ENCODE results near the gene MAP7D2.
"Not testable (repeated sequence)": the region's sequence is repeated elsewhere in the genome, so short reads cannot be mapped to it uniquely, and the experiment has no call there.

Gene MAP7D2

DNA sequence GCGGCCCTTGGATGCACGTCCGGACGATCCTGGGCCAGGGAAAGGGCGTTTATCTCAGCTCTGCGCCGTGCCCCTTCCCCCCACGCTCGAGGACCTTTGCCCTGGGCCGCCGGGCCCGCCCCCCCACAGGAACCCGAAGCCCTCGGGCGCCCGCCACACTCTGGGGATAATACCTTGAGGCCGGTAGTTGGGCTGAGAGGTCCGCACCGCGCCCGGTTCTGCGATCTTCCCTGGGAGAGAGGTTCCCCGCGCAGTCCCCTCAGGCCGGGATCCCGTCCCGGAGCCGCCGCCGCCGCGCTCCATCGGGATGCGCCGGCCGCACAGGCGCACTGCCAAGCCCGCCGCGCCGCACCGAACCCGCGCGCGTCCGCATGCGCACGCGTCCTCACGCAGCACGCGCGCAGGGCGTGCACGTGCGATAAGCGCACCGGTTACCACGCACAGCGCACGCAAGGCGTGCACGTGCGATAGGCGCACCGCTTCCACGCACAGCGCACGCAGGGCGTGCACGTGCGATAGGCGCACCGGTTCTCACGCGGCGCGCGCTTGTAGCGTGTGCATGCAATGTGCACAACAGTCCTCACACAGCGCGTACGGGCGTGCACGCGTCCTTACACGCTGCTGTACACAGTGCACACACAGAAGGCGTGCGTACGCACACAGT is at the start of gene MAP7D2:
Gene MAP7D2 (minus strand): TSS at position 331 of the 664 bp plus-strand sequence. CDS start 28 bp downstream, at position 303.
- DNase-seq: no peak

- not testable (repeated sequence) for DNase-seq
These were observed 45.8 kb upstream of the MAP7D2 start for GRCh38 chrX:20162516-20162915.

DNA sequence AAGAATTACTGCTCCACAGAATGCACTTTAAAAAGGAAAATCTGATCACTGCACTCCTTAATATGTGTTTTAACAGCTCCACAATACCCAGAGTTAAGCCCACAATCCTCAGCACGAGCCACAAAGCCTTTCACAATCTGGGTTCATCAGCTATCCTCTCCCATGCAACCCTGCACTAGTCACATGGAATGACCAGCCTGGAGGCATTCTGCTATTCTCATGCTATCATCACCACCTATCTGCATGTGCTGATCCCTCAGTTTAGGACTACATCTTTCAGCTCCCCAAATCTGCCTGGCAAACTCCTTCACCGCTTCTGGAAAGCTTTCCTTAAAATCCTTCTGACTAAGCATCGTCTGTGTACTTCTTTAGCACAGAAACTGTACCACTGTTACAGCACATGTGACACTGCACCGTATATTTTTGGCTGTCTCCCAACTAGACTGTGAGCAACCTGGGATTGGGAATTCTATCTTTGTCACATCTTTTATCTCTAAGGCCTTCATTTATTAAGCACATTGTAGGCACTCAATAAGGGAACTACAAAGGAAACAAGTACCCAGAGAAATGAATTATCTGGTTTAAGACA is 43.2 kb upstream of the MAP7D2 start:
- DNase-seq: no peak

DNA sequence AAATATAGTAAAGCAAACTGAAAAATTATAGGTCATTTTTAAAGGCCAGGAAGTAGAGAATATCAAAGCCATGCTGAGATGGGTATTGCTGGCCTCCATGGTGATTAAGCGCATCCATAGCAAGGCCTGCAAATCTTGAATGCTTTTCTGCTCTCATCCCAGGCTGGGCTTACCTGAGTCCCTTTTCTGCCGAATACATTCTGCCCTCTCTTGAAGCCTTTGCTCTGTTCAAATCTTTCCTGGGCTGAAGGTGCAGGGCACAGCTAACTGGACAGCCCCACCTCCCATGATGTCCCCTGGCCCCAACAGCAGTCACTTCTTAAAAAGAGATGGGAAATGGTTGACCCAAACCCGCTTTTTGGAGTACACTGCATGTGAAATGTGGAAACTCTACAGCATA is 35.0 kb upstream of the MAP7D2 start:
- DNase-seq: no peak

- no peak for DNase-seq
These were observed 32.6 kb upstream of the MAP7D2 start for GRCh38 chrX:20149326-20149725.

DNA sequence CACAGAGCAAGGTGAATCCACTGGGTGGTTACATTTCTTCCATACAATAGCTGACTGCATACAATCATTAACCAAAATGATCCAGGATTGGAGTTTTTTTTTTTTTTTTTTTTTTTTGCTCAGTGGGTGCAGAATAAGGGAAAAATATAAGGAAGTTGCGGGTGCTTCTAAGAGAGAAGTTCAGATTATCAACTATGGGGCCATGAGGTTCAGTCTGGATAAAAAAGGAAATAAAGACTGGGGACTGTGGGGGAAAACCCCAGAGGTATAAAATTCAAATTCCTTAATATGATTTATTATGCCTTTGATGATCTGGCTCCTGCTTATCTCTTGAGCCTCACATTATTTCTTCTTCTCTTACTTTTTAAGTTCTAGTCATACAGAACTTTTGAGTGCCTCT is 30.9 kb upstream of the MAP7D2 start:
- DNase-seq: no peak

DNA sequence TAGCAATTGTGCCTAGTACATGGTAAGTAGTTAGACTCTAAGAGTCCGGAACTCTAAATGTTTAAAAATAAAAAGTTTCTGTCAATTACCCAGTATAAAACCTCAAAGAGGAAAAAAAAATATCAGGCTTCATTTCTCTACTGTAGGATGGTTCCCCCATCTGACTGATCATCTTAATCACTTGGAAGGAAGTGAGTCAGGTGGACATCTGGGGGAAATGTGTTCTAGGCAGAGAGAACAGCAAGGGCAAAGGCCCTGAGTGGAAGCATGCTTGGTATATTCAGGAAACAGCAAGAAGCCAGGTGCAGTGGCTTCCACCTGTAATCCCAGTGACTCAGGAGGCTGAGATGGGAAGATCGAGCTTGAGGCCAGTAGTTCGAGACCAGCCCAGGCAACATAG is 27.8 kb upstream of the MAP7D2 start:
- DNase-seq: no peak

- DNase-seq: no peak
These were observed 26.9 kb upstream of the MAP7D2 start for GRCh38 chrX:20143561-20143960.

DNA sequence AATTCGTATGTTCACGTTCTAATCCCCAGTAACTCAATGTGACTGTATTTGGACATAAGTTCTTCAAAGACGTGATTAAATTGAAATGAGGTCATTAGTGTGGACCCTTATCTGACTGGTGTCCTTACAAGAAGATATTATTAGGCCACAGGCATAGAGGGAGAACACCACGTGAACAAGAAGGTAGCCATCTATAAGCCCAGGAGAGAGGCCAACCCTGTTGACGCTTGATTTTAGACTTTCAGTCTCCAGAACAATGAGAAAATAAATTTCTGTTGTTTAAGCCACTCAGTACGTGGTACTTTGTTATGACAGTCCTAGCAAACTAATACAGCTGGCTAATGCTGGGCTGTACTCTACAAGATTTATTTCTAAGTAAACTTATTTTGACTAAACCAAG is 26.4 kb upstream of the MAP7D2 start:
- no peak for DNase-seq

- DNase-seq: peak; percentile 97
These were observed 24.8 kb upstream of the MAP7D2 start, which contains the start of gene EIF1AX for GRCh38 chrX:20141281-20142220. EIF1AX (minus strand) TSS chrX:20141838; CDS start chrX:20141640, 198 bp downstream.

DNA sequence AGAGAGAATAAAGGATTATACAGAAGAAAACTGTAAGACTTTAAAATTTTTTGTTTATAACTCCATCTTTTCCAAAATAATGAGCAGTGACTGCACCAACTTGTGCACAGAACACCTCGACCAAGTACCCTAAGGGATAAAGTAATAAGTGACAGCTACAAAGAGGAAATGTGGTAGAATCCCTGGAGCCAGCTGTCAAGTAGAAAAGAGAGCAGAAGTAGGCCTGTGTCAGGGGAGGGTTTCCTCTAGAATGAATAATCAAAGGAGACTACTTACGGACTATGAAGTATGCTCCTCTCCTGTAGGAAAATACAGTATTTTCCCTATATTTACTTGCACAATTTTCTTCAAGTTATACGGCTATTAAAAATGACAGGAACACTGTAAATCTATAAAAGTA is 23.7 kb upstream of the MAP7D2 start:
- DNase-seq: no peak

GRCh38 chrX:20139966-20140365 is 23.3 kb upstream of the MAP7D2 start:
- no peak for DNase-seq

- no peak for DNase-seq
These were observed 19.2 kb upstream of the MAP7D2 start for GRCh38 chrX:20135944-20136343.

GRCh38 chrX:20132666-20133065 is 16.0 kb upstream of the MAP7D2 start:
- no peak for DNase-seq

- no peak for DNase-seq
These were observed 13.7 kb upstream of the MAP7D2 start for GRCh38 chrX:20130357-20130756.

- DNase-seq: no peak
These were observed 12.8 kb upstream of the MAP7D2 start for GRCh38 chrX:20129547-20129946.

GRCh38 chrX:20128670-20129069 is 12.0 kb upstream of the MAP7D2 start:
- DNase-seq: no peak

GRCh38 chrX:20127440-20127839 is 10.7 kb upstream of the MAP7D2 start:
- DNase-seq: not testable (repeated sequence)

DNA sequence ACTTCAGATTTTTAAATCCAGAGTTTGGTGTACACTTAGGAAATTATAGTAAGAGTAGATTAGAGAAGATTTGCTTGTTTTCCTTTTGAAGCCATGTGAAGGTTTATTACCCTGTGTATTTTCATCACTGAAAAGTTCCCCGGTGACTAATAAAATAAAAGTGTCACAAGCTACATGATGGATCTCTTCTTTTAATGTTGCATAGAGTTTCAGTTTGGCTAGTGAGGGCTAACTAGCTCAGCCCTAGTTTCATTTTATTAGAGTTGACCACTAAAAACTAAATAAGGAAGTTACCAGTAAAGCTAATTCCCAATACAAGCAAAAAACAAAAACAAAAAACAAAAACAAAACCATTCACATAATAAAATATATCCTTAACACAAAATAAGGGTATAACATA is 10.1 kb upstream of the MAP7D2 start:
- DNase-seq: not testable (repeated sequence)

GRCh38 chrX:20124964-20125363 is 8.3 kb upstream of the MAP7D2 start:
- no peak for DNase-seq

- DNase-seq: no peak
These were observed 1.5 kb upstream of the MAP7D2 start for GRCh38 chrX:20118065-20118824.

DNA sequence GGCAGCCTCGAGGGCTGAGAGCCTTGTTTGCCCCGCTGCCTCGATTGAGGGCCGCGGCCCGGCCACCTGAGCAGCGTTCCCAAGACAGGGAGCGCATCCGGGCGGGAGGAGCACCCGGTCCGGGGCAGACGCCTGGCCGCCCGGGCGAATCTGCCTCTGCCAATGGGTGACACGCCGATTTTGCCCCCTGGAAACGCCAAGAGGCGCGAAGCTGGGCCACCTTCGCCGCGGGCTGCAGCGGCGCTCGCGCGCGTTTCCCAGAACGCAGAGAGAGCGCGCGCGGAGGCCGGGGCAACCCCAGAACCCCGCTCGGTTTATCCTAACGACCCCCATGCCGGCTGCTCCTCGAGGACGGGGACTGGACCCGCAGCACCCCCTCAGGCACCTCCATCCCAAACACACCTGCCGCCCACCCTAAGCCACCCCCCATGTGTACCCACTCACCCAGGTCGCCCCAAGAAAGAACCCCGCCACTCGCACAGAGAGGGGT is 575 bp downstream of the MAP7D2 start:
- DNase-seq: no peak

All from left hindlimb (tissue), 1 donor.